ENCODE measurements around the gene LDLRAD3. TPM values are rescaled to one million over a fixed set of nuclear protein-coding genes. Genes with fewer than 3 reads are reported as not detected.

The LDLRAD3 gene
- total and polyA plus RNA-seq, 2 experiments from 2014 or later = 6.2 to 9.5 TPM

- no peaks in the 10 kb centered on the region for H3K4me1 ChIP-seq (ENCODE audit: low read depth)
- DNase-seq (ENCODE audit: low read depth in 1 of 2, low spot score in 1 of 2) = no peak
- H3K27ac ChIP-seq = no peak overlapping the region
- TF ChIP-seq CTCF (IDR thresholded peaks at IDR 0.05; ENCODE audit: low read depth, low read length) = no peak
- H3K9me3 ChIP-seq (ENCODE audit: low read depth) = no peaks in the 10 kb centered on the region
- H3K27me3 ChIP-seq = no peaks in the 10 kb centered on the region
- H3K4me3 ChIP-seq = no peak overlapping the region
- H3K36me3 ChIP-seq = no peaks in the 10 kb centered on the region
These were observed 283.2 kb downstream of the LDLRAD3 start for GRCh38 chr11:36227044-36227443.

- Histone ChIP-seq H3K27me3 (no peaks in the 10 kb centered on the region), H3K27ac (no peak overlapping the region), H3K4me3 (no peak overlapping the region), H3K4me1 (ENCODE audit: low read depth) (no peaks in the 10 kb centered on the region), H3K36me3 (no peaks in the 10 kb centered on the region), H3K9me3 (ENCODE audit: low read depth) (no peaks in the 10 kb centered on the region)
- TF ChIP-seq CTCF (IDR thresholded peaks at IDR 0.05; ENCODE audit: low read depth, low read length) = no peak
- no peak for DNase-seq (ENCODE audit: low read depth in 1 of 2, low spot score in 1 of 2)
These were observed 284.8 kb downstream of the LDLRAD3 start for GRCh38 chr11:36228689-36229088.

GRCh38 chr11:36229091-36229705, 285.3 kb downstream of the LDLRAD3 start:
- no peak for TF ChIP-seq CTCF (IDR thresholded peaks at IDR 0.05; ENCODE audit: low read depth, low read length)
- Histone ChIP-seq H3K4me1 (ENCODE audit: low read depth) (no peaks in the 10 kb centered on the region), H3K27me3 (no peaks in the 10 kb centered on the region), H3K4me3 (no peak overlapping the region), H3K9me3 (ENCODE audit: low read depth) (no peaks in the 10 kb centered on the region), H3K27ac (no peak overlapping the region), H3K36me3 (no peaks in the 10 kb centered on the region)
- no peak for DNase-seq (ENCODE audit: low read depth in 1 of 2, low spot score in 1 of 2)

- Histone ChIP-seq H3K27me3 (no peaks in the 10 kb centered on the region), H3K4me1 (ENCODE audit: low read depth) (no peaks in the 10 kb centered on the region), H3K4me3 (no peak overlapping the region), H3K9me3 (ENCODE audit: low read depth) (no peaks in the 10 kb centered on the region), H3K36me3 (no peaks in the 10 kb centered on the region), H3K27ac (no peak overlapping the region)
- peak in 1 of 2 donors; percentile 74 for DNase-seq (ENCODE audit: low read depth in 1 of 2, low spot score in 1 of 2)
- no peak for TF ChIP-seq CTCF (IDR thresholded peaks at IDR 0.05; ENCODE audit: low read depth, low read length)
These were observed 287.2 kb downstream of the LDLRAD3 start for GRCh38 chr11:36230779-36231699.

GRCh38 chr11:36233204-36233603, 289.3 kb downstream of the LDLRAD3 start:
- no peaks in the 10 kb centered on the region for H3K27me3 ChIP-seq
- DNase-seq (ENCODE audit: low read depth in 1 of 2, low spot score in 1 of 2) = peak in 1 of 2 donors; percentile 90
- H3K36me3 ChIP-seq = no peaks in the 10 kb centered on the region
- TF ChIP-seq CTCF (IDR thresholded peaks at IDR 0.05; ENCODE audit: low read depth, low read length) = no peak
- H3K4me3 ChIP-seq = no peak overlapping the region
- no peaks in the 10 kb centered on the region for H3K9me3 ChIP-seq (ENCODE audit: low read depth)
- H3K27ac ChIP-seq = no peak overlapping the region
- no peaks in the 10 kb centered on the region for H3K4me1 ChIP-seq (ENCODE audit: low read depth)
